GM23338 (cell line): ENCODE measurements around the gene RASA3. TPM values are rescaled to one million over a fixed set of nuclear protein-coding genes. Genes with fewer than 3 reads are reported as not detected.
"Not testable (repeated sequence)": the region's sequence is repeated elsewhere in the genome, so short reads cannot be mapped to it uniquely, and the experiment has no call there.

ENCODE experiments used
- ATAC-seq: fragments of 200-7000 bp; cut with Tn5 transposase; 3 replicates; pipeline ENCODE4 v1.9.1; 2020
- DNase-seq: peaks from one replicate; pipeline ENCODE4 v3.0.0-alpha.2; 2015; ENCODE audit warnings: low spot score
- H2AFZ ChIP-seq: fragments of 200-600 bp; sonication (generic); 2 replicates; pipeline ENCODE4 v1.8.0; 2016; ENCODE audit warnings: antibody characterized with exemption, mild to moderate bottlenecking, moderate library complexity
- H3F3A ChIP-seq: fragments of 200-600 bp; sonication (generic); replicated peaks from 2 replicates; pipeline ENCODE4 v1.8.0; 2017; ENCODE audit warnings: antibody characterized with exemption, mixed run types, low read depth
- H3K27ac ChIP-seq: fragments of 200-600 bp; sonication (generic); 2 replicates; pipeline ENCODE4 v1.6.1; 2016; ENCODE audit warnings: low read depth
- H3K27me3 ChIP-seq: fragments of 200-600 bp; sonication (generic); 2 replicates; pipeline ENCODE4 v1.8.0; 2016; ENCODE audit warnings: mild to moderate bottlenecking, mixed run types, moderate library complexity; ENCODE audit not compliant: insufficient read depth
- H3K36me3 ChIP-seq: fragments of 200-600 bp; sonication (generic); 2 replicates; pipeline ENCODE4 v1.8.0; 2016; ENCODE audit warnings: mild to moderate bottlenecking; ENCODE audit not compliant: insufficient read depth
- H3K4me1 ChIP-seq: fragments of 200-600 bp; sonication (generic); 2 replicates; pipeline ENCODE4 v1.8.0; 2016; ENCODE audit warnings: mild to moderate bottlenecking, moderate library complexity; ENCODE audit not compliant: insufficient read depth
- H3K4me2 ChIP-seq: fragments of 200-600 bp; sonication (generic); 2 replicates; pipeline ENCODE4 v1.7.1; 2017; ENCODE audit warnings: mixed run types
- H3K4me3 ChIP-seq: fragments of 200-600 bp; sonication (generic); 2 replicates; pipeline ENCODE4 v1.6.1; 2016; ENCODE audit warnings: mixed run types
- H3K79me2 ChIP-seq: fragments of 200-600 bp; sonication (generic); replicated peaks from 2 replicates; pipeline ENCODE4 v1.8.0; 2017; ENCODE audit warnings: mild to moderate bottlenecking; ENCODE audit not compliant: insufficient read depth
- H3K9me2 ChIP-seq: fragments of 200-600 bp; sonication (generic); 2 replicates; pipeline ENCODE4 v1.8.0; 2017; ENCODE audit not compliant: insufficient read depth
- H4K20me1 ChIP-seq: fragments of 200-600 bp; sonication (generic); replicated peaks from 2 replicates; pipeline ENCODE4 v1.8.0; 2017; ENCODE audit warnings: mild to moderate bottlenecking; ENCODE audit not compliant: insufficient read depth
- H3K27ac Mint-ChIP-seq: 2 replicates; pipeline ENCODE4 v1.8.0; 2020; ENCODE audit warnings: inconsistent platforms, mild to moderate bottlenecking, moderate library complexity, mixed read lengths
- H3K27me3 Mint-ChIP-seq: 3 replicates; pipeline ENCODE4 v1.8.0; 2022; ENCODE audit warnings: low read depth, mild to moderate bottlenecking, moderate library complexity, mixed read lengths, inconsistent platforms; ENCODE audit not compliant: insufficient read depth, poor library complexity
- H3K36me3 Mint-ChIP-seq: 3 replicates; pipeline ENCODE4 v1.8.0; 2021; ENCODE audit warnings: low read depth, mild to moderate bottlenecking, inconsistent platforms, moderate library complexity, mixed read lengths
- H3K4me1 Mint-ChIP-seq: 3 replicates; pipeline ENCODE4 v1.8.0; 2020; ENCODE audit warnings: mild to moderate bottlenecking, inconsistent platforms, mixed read lengths
- H3K4me3 Mint-ChIP-seq: 3 replicates; pipeline ENCODE4 v1.8.0; 2021; ENCODE audit warnings: moderate library complexity, mild to moderate bottlenecking, inconsistent platforms, mixed read lengths
- H3K9me3 Mint-ChIP-seq: 3 replicates; pipeline ENCODE4 v1.8.0; 2020; ENCODE audit warnings: moderate library complexity, mild to moderate bottlenecking, inconsistent platforms, mixed read lengths
- CTCF ChIP-seq, 2 experiments: fragments of 200-600 bp in 1 of 2; sonication (generic) in 1 of 2; conservative IDR thresholded peaks; 2 replicates each; pipeline versions ENCODE4 v1.5.1 to v1.6.1; 2016 to 2017; ENCODE audit warnings: antibody characterized with exemption in 2 of 2, low read depth in 2 of 2, mild to moderate bottlenecking in 2 of 2, moderate library complexity in 1 of 2
- ETS1 ChIP-seq: IDR thresholded peaks from 2 replicates; pipeline ENCODE4 v1.6.1; 2016; ENCODE audit warnings: antibody characterized with exemption
- EZH2 ChIP-seq: fragments of 200-600 bp; sonication (generic); IDR thresholded peaks from one replicate; pipeline ENCODE4 v1.8.0; 2017; ENCODE audit warnings: antibody characterized with exemption, mild to moderate bottlenecking, low read depth; ENCODE audit not compliant: unreplicated experiment
- EZH2phosphoT487 ChIP-seq: fragments of 200-600 bp; sonication (generic); IDR thresholded peaks from one replicate; pipeline ENCODE4 v1.8.1; 2018; ENCODE audit warnings: antibody characterized with exemption; ENCODE audit not compliant: unreplicated experiment
- POLR2AphosphoS5 ChIP-seq: IDR thresholded peaks from 2 replicates; pipeline ENCODE4 v1.6.1; 2016; ENCODE audit warnings: antibody characterized with exemption, low read depth
- STAT1 ChIP-seq: IDR thresholded peaks from one replicate; pipeline ENCODE4 v1.6.1; 2016; ENCODE audit warnings: antibody characterized with exemption; ENCODE audit not compliant: unreplicated experiment
- ZNF114 ChIP-seq: fragments of 250-450 bp; sonication (Bioruptor Pico); IDR thresholded peaks from 2 replicates; pipeline ENCODE4 v1.5.0; 2020; ENCODE audit warnings: mild to moderate bottlenecking, moderate library complexity
- ZNF331 ChIP-seq: fragments of 250-450 bp; sonication (Bioruptor Pico); IDR thresholded peaks from 2 replicates; pipeline ENCODE4 v1.5.0; 2020; ENCODE audit warnings: low read depth, mild to moderate bottlenecking, moderate library complexity
- ZNF462 ChIP-seq: fragments of 250-450 bp; sonication (Bioruptor Pico); IDR thresholded peaks from 2 replicates; pipeline ENCODE4 v1.5.0; 2020; ENCODE audit warnings: mild to moderate bottlenecking, moderate library complexity
- polyA plus RNA-seq: library from polyadenylated mRNA; unstranded; fragments of >200 nt; fragmentation: Nextera tagmentation; extraction: Ambion mirVana; gene quantifications from 2 replicates; pipeline ENCODE4 v1.2.1, GENCODE V29; 2016
- total RNA-seq: library from RNA; depleted of rRNA; stranded (reverse); fragments of >200 nt; shearing (Covaris generic); gene quantifications from 2 replicates; pipeline ENCODE4 v1.2.3, GENCODE V29; 2014

RASA3 gene
- total and polyA plus RNA-seq, 2 experiments from 2014 or later, result 11.2 to 20.7 TPM

GRCh38 chr13:114158869-114159666 is 26.6 kb upstream of the RASA3 start:
- not testable (repeated sequence) for H3K9me2 ChIP-seq, H3K79me2 ChIP-seq, H3K36me3 Mint-ChIP-seq, H3K4me1 Mint-ChIP-seq, H3K27ac ChIP-seq, H3K27ac Mint-ChIP-seq, H3K27me3 Mint-ChIP-seq, H3K36me3 ChIP-seq, H3K27me3 ChIP-seq, H3K4me3 Mint-ChIP-seq, H3K4me1 ChIP-seq, H3K4me3 ChIP-seq, H3F3A ChIP-seq, H3K9me3 Mint-ChIP-seq, DNase-seq, H2AFZ ChIP-seq, H3K4me2 ChIP-seq, ATAC-seq, H4K20me1 ChIP-seq

- Histone ChIP-seq H3K36me3 (no peaks in the 10 kb centered on the region), H3K4me3 (no peak overlapping the region), H2AFZ (no peak overlapping the region), H3K4me1 (no peaks in the 10 kb centered on the region), H3K27ac (no peak overlapping the region), H3K79me2 (no peaks in the 10 kb centered on the region), H3K27me3 (no peaks in the 10 kb centered on the region), H4K20me1 (no peaks in the 10 kb centered on the region), H3K4me2 (no peak overlapping the region), H3K9me2 (peaks cover 7% of the 10 kb centered on the region; the same call in 1 of the 2 replicates), H3F3A (no peaks in the 10 kb centered on the region; the same call in 1 of the 2 replicates)
- Mint-ChIP-seq H3K27ac (no peak overlapping the region), H3K36me3 (no peaks in the 10 kb centered on the region; the same call in 2 of the 3 replicates), H3K27me3 (peaks cover 7% of the 10 kb centered on the region), H3K4me3 (no peak overlapping the region), H3K9me3 (peaks cover 5% of the 10 kb centered on the region; the same call in 1 of the 3 replicates), H3K4me1 (peaks cover 6% of the 10 kb centered on the region; the same call in 2 of the 3 replicates)
- ATAC-seq (no peak), DNase-seq (no peak)
- TF ChIP-seq POLR2AphosphoS5, result no peak
- TF ChIP-seq EZH2phosphoT487, result no peak
- no peak for TF ChIP-seq ETS1
- no peak for TF ChIP-seq CTCF (conservative IDR thresholded peaks at IDR 0.05; ENCODE audit: low read depth in 2 of 2)
- TF ChIP-seq EZH2, result no peak
- no peak for TF ChIP-seq STAT1
- TF ChIP-seq ZNF462 (CRISPR knock-in tag), result no peak
- no peak for TF ChIP-seq ZNF331 (CRISPR knock-in tag)
- TF ChIP-seq ZNF114, result no peak
These were observed 25.6 kb upstream of the RASA3 start for GRCh38 chr13:114157869-114158495.
